Measurements from ENCODE around the gene RFNG.
A peak's percentile ranks its signal among the peaks of the same experiment; 100 is the strongest.

RFNG gene

GRCh38 chr17:82051776-82052637 is at the start of gene RFNG, which contains the start of gene GPS1:
Gene RFNG, minus strand, starts transcription at chr17:82051811. Its CDS starts 45 bp downstream, at chr17:82051766.
Gene GPS1, plus strand, starts transcription at chr17:82051898. Its CDS starts 34 bp downstream, at chr17:82051932.
- DNase-seq (ENCODE audit: low read depth in 2 of 2) = peak; percentile 62 to 70

- DNase-seq (ENCODE audit: low read depth in 2 of 2) = no peak
These were observed 49.7 kb upstream of the RFNG start for GRCh38 chr17:82101301-82101715.

- DNase-seq (ENCODE audit: low read depth in 2 of 2) = no peak
These were observed 49.1 kb upstream of the RFNG start for GRCh38 chr17:82100502-82101298.

- DNase-seq (ENCODE audit: low read depth in 2 of 2) = no peak
These were observed 47.5 kb upstream of the RFNG start for GRCh38 chr17:82098939-82099763.

GRCh38 chr17:82098169-82098938 is 46.7 kb upstream of the RFNG start, which contains the start of gene FASN:
Gene FASN, minus strand, starts transcription at chr17:82098236. Its CDS starts 1,791 bp downstream, at chr17:82096445.
- peak; percentile 80 to 81 for DNase-seq (ENCODE audit: low read depth in 2 of 2)

- DNase-seq (ENCODE audit: low read depth in 2 of 2) = no peak
These were observed 46.2 kb upstream of the RFNG start for GRCh38 chr17:82097919-82098168.

GRCh38 chr17:82097184-82097918 is 45.7 kb upstream of the RFNG start:
- no peak for DNase-seq (ENCODE audit: low read depth in 2 of 2)

- DNase-seq (ENCODE audit: low read depth in 2 of 2) = no peak
These were observed 45.1 kb upstream of the RFNG start for GRCh38 chr17:82096709-82097183.

- DNase-seq (ENCODE audit: low read depth in 2 of 2) = no peak
These were observed 44.4 kb upstream of the RFNG start for GRCh38 chr17:82095777-82096708.

- no peak for DNase-seq (ENCODE audit: low read depth in 2 of 2)
These were observed 43.5 kb upstream of the RFNG start for GRCh38 chr17:82094931-82095776.

- DNase-seq (ENCODE audit: low read depth in 2 of 2) = no peak
These were observed 41.6 kb upstream of the RFNG start for GRCh38 chr17:82092995-82093751.

GRCh38 chr17:82092628-82092994 is 41.0 kb upstream of the RFNG start:
- DNase-seq (ENCODE audit: low read depth in 2 of 2) = no peak

GRCh38 chr17:82092094-82092586 is 40.5 kb upstream of the RFNG start:
- no peak for DNase-seq (ENCODE audit: low read depth in 2 of 2)

- no peak for DNase-seq (ENCODE audit: low read depth in 2 of 2)
These were observed 39.9 kb upstream of the RFNG start for GRCh38 chr17:82091264-82092066.

GRCh38 chr17:82090549-82091263 is 39.1 kb upstream of the RFNG start:
- no peak for DNase-seq (ENCODE audit: low read depth in 2 of 2)

Data from stimulated activated CD8-positive, alpha-beta memory T cell treated with anti-CD3 and anti-CD28 coated beads, Interleukin-7, amount 100 ng/mL, for 1 hour (primary cell).